SK-N-MC (cell line): Measurements from ENCODE around the gene DDX59.

Source experiments
- FOXP2 ChIP-seq: optimal IDR thresholded peaks from 2 replicates; pipeline ENCODE3; 2011; ENCODE audit warnings: mild to moderate bottlenecking, moderate library complexity; ENCODE audit not compliant: insufficient read depth; ENCODE audit errors: extremely low read length, control extremely low read depth
- POLR2AphosphoS5 ChIP-seq: IDR thresholded peaks from 2 replicates; pipeline ENCODE4 v1.6.1; 2012; ENCODE audit warnings: mild to moderate bottlenecking, low read depth, low read length, borderline replicate concordance

DNA sequence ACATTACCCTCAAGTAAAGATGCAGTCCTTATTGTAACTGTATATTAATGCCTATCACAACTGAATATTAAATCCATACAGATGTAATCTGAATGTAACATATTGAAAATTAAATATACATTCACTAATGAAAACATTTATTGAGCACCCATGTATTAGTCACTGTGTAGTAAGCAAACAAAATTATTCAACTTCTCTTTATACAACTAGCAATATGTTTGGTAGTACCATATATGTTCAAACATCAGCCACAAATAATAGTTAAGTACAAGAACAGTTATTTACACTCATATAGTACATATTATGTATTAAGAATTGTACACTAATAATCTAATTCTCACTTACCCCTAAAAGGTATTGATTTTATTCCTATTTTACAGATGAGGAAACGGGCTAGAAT, 67.1 kb downstream of the DDX59 start:
- TF ChIP-seq POLR2AphosphoS5, result no peak
- no peak for TF ChIP-seq FOXP2
